Lung microvascular endothelial cell (primary cell): Measurements from ENCODE around the gene FAM210A. TPM values are rescaled to one million over a fixed set of nuclear protein-coding genes. Genes with fewer than 3 reads are reported as not detected.

Source experiments
- total RNA-seq: library from RNA; depleted of rRNA; stranded (reverse); fragments of >200 nt; gene quantifications from 2 replicates; pipeline ENCODE4 v1.2.1, GENCODE V29; 2014

FAM210A gene
- total RNA-seq, 1 donor from 2014 or later = 16.3 TPM

Other genes with a start within 250 kb of the FAM210A start
- gene RNMT, start 115 bp upstream of the FAM210A start, total RNA-seq = 12.6 and 16.7 TPM in 2 replicates
- gene MC5R, start 97.6 kb upstream of the FAM210A start, total RNA-seq = not detected in 2 replicates
- gene MC2R, start 189.0 kb upstream of the FAM210A start, total RNA-seq = not detected in 2 replicates